GM12801 (cell line): ENCODE results near the gene SELENOH.

Experiments
- CTCF ChIP-seq: IDR thresholded peaks from one replicate; pipeline ENCODE4 v1.5.1; 2011; ENCODE audit warnings: control low read depth; ENCODE audit not compliant: insufficient read length; ENCODE audit errors: extremely low read depth

Gene SELENOH

GRCh38 chr11:57741132-57742086 is at the start of gene SELENOH:
Gene SELENOH, plus strand, starts transcription at chr11:57741491. Its CDS starts 105 bp downstream, at chr11:57741596.
- no peak for TF ChIP-seq CTCF

GRCh38 chr11:57698843-57699365 is 42.4 kb upstream of the SELENOH start:
- TF ChIP-seq CTCF: no peak

- TF ChIP-seq CTCF: no peak
Observed at GRCh38 chr11:57699813-57700212, 41.5 kb upstream of the SELENOH start.

GRCh38 chr11:57700425-57700824 is 40.9 kb upstream of the SELENOH start:
- no peak for TF ChIP-seq CTCF

- TF ChIP-seq CTCF: no peak
Observed at GRCh38 chr11:57703341-57703740, 38.0 kb upstream of the SELENOH start.

- TF ChIP-seq CTCF: no peak
Observed at GRCh38 chr11:57704932-57705331, 36.4 kb upstream of the SELENOH start.

- no peak for TF ChIP-seq CTCF
Observed at GRCh38 chr11:57709802-57710367, 31.4 kb upstream of the SELENOH start.
